IMR-90 (cell line): ENCODE results near the gene INPP5D. TPM values are rescaled to one million over a fixed set of nuclear protein-coding genes. Genes with fewer than 3 reads are reported as not detected.

ENCODE experiments used
- ATAC-seq: fragments of 200-7000 bp; cut with Tn5 transposase; 2 replicates; pipeline ENCODE4 v1.9.1; 2020; ENCODE audit warnings: low read depth, mild to moderate bottlenecking, moderate library complexity
- BruUV-seq: library from RNA; stranded (reverse); fragments of 400-500 nt; replicated peaks from 2 replicates; lab custom pipeline; 2021; lab: Mats Ljungman, UMichigan
- CTCF ChIA-PET: fragments of 300-600 bp; formaldehyde crosslinking; extraction: SDS; loops from one replicate; lab custom pipeline; 2021; ENCODE audit warnings: antibody characterized with exemption; lab: Yijun Ruan, JAX
- POLR2A ChIA-PET: fragments of 300-600 bp; sonication (Branson Sonifier 250); formaldehyde crosslinking; loops from one replicate; lab custom pipeline; 2022; ENCODE audit warnings: antibody characterized with exemption; ENCODE audit not compliant: unreplicated experiment; lab: Charles Lee
- DNase-seq: peaks from one replicate; pipeline ENCODE4 v3.0.0; 2013
- H2AFZ ChIP-seq: replicated peaks from 2 replicates; pipeline ENCODE3; 2013; ENCODE audit warnings: low read length, mild to moderate bottlenecking; ENCODE audit not compliant: poor library complexity
- H2AK5ac ChIP-seq: 2 replicates; pipeline ENCODE4 v1.6.1; 2013; ENCODE audit warnings: low read depth, low read length, inconsistent platforms
- H2AK9ac ChIP-seq: replicated peaks from 2 replicates; pipeline ENCODE3; 2013; ENCODE audit warnings: mild to moderate bottlenecking, low read depth, low read length, moderate library complexity; ENCODE audit not compliant: poor library complexity
- H2BK120ac ChIP-seq: 2 replicates; pipeline ENCODE4 v1.6.1; 2013; ENCODE audit warnings: low read depth, low read length, inconsistent platforms
- H2BK15ac ChIP-seq: 3 replicates; pipeline ENCODE4 v1.6.1; 2013; ENCODE audit warnings: low read depth, low read length, inconsistent platforms
- H2BK20ac ChIP-seq: 2 replicates; pipeline ENCODE4 v1.6.1; 2013; ENCODE audit warnings: low read depth, mild to moderate bottlenecking, inconsistent platforms, low read length, moderate library complexity
- H2BK5ac ChIP-seq: 2 replicates; pipeline ENCODE4 v1.6.1; 2013; ENCODE audit warnings: mild to moderate bottlenecking, low read depth, low read length, inconsistent platforms; ENCODE audit not compliant: poor library complexity, severe bottlenecking
- H3K14ac ChIP-seq: replicated peaks from 2 replicates; pipeline ENCODE4 v1.6.1; 2013; ENCODE audit warnings: low read depth, low read length, inconsistent platforms
- H3K18ac ChIP-seq: 2 replicates; pipeline ENCODE4 v1.6.1; 2013; ENCODE audit warnings: low read depth, low read length, control low read depth
- H3K23ac ChIP-seq: 2 replicates; pipeline ENCODE4 v1.6.1; 2013; ENCODE audit warnings: low read depth, low read length, inconsistent platforms
- H3K27ac ChIP-seq: 2 replicates; pipeline ENCODE4 v1.5.1; 2013; ENCODE audit warnings: mild to moderate bottlenecking, control low read depth, low read length; ENCODE audit not compliant: insufficient read depth
- H3K27me3 ChIP-seq: 2 replicates; pipeline ENCODE4 v1.6.1; 2013; ENCODE audit warnings: low read length; ENCODE audit not compliant: control insufficient read depth, insufficient read depth
- H3K36me3 ChIP-seq: 2 replicates; pipeline ENCODE4 v1.6.1; 2013; ENCODE audit warnings: low read length, mixed read lengths; ENCODE audit not compliant: control insufficient read depth, insufficient read depth
- H3K4ac ChIP-seq: 2 replicates; pipeline ENCODE4 v1.6.1; 2013; ENCODE audit warnings: low read depth, low read length, inconsistent platforms
- H3K4me1 ChIP-seq: 2 replicates; pipeline ENCODE4 v1.6.1; 2013; ENCODE audit warnings: low read length, mixed read lengths; ENCODE audit not compliant: control insufficient read depth, insufficient read depth
- H3K4me2 ChIP-seq: 2 replicates; pipeline ENCODE4 v1.6.1; 2013; ENCODE audit warnings: low read depth, mild to moderate bottlenecking, control low read depth, low read length, moderate library complexity
- H3K4me3 ChIP-seq: 2 replicates; pipeline ENCODE4 v1.5.1; 2013; ENCODE audit warnings: low read depth, mild to moderate bottlenecking, control low read depth, low read length, moderate library complexity; ENCODE audit not compliant: insufficient read depth
- H3K56ac ChIP-seq: 2 replicates; pipeline ENCODE4 v1.6.1; 2013; ENCODE audit warnings: low read length, inconsistent platforms; ENCODE audit not compliant: insufficient read depth; ENCODE audit errors: extremely low read depth
- H3K79me1 ChIP-seq, 2 experiments: 2 replicates each; pipeline ENCODE4 v1.6.1; 2013; ENCODE audit warnings: low read length in 2 of 2, inconsistent platforms in 1 of 2, low read depth in 1 of 2
- H3K9ac ChIP-seq: 2 replicates; pipeline ENCODE4 v1.6.1; 2013; ENCODE audit warnings: low read depth, low read length, control low read depth
- H3K9me1 ChIP-seq: 2 replicates; pipeline ENCODE4 v1.6.1; 2013; ENCODE audit warnings: low read length, inconsistent platforms; ENCODE audit not compliant: insufficient read depth
- H3K9me3 ChIP-seq: 2 replicates; pipeline ENCODE4 v1.6.1; 2013; ENCODE audit warnings: low read length; ENCODE audit not compliant: control insufficient read depth, insufficient read depth
- H4K20me1 ChIP-seq: 2 replicates; pipeline ENCODE4 v1.6.1; 2013; ENCODE audit warnings: low read length, inconsistent platforms; ENCODE audit not compliant: insufficient read depth
- H4K5ac ChIP-seq: 2 replicates; pipeline ENCODE4 v1.6.1; 2013; ENCODE audit warnings: mild to moderate bottlenecking, low read depth, low read length, control low read depth
- H4K8ac ChIP-seq, 2 experiments: 2 replicates each; pipeline ENCODE4 v1.6.1; 2013; ENCODE audit warnings: low read depth in 2 of 2, low read length in 2 of 2, control low read depth in 1 of 2, inconsistent platforms in 1 of 2
- H4K91ac ChIP-seq: 2 replicates; pipeline ENCODE4 v1.6.1; 2013; ENCODE audit warnings: low read depth, low read length, inconsistent platforms; ENCODE audit not compliant: insufficient read depth
- BHLHE40 ChIP-seq: fragments of 150-350 bp; IDR thresholded peaks from 2 replicates; pipeline ENCODE4 v1.6.1; 2016; ENCODE audit warnings: mild to moderate bottlenecking, low read depth, low read length
- CEBPB ChIP-seq: IDR thresholded peaks from 2 replicates; pipeline ENCODE4 v1.6.1; 2012; ENCODE audit warnings: low read depth, low read length, improper control_type of control experiment
- CHD1 ChIP-seq: IDR thresholded peaks from 2 replicates; pipeline ENCODE4 v1.6.1; 2012; ENCODE audit warnings: low read depth, low read length, improper control_type of control experiment
- FOS ChIP-seq: fragments of 150-350 bp; IDR thresholded peaks from 2 replicates; pipeline ENCODE4 v1.6.1; 2016; ENCODE audit warnings: low read depth, low read length
- MAFK ChIP-seq: IDR thresholded peaks from 2 replicates; pipeline ENCODE4 v1.6.1; 2012; ENCODE audit warnings: low read depth, low read length, improper control_type of control experiment
- MAZ ChIP-seq: IDR thresholded peaks from 2 replicates; pipeline ENCODE4 v1.6.1; 2012; ENCODE audit warnings: low read depth, mild to moderate bottlenecking, low read length, improper control_type of control experiment, moderate library complexity, borderline replicate concordance
- MXI1 ChIP-seq: IDR thresholded peaks from 2 replicates; pipeline ENCODE4 v1.6.1; 2012; ENCODE audit warnings: low read depth, mild to moderate bottlenecking, low read length, moderate library complexity, borderline replicate concordance
- RAD21 ChIP-seq: IDR thresholded peaks from 2 replicates; pipeline ENCODE4 v1.6.1; 2012; ENCODE audit warnings: low read length, improper control_type of control experiment
- RCOR1 ChIP-seq: IDR thresholded peaks from 2 replicates; pipeline ENCODE4 v1.6.1; 2012; ENCODE audit warnings: mild to moderate bottlenecking, low read length, improper control_type of control experiment; ENCODE audit not compliant: insufficient replicate concordance
- RFX5 ChIP-seq: IDR thresholded peaks from 2 replicates; pipeline ENCODE4 v1.8.0; 2012; ENCODE audit warnings: low read depth, mild to moderate bottlenecking, low read length, moderate library complexity
- SMC3 ChIP-seq: fragments of 150-350 bp; IDR thresholded peaks from 2 replicates; pipeline ENCODE4 v1.6.1; 2016; ENCODE audit warnings: low read depth, mild to moderate bottlenecking, antibody characterized with exemption, low read length, moderate library complexity
- WGBS, 2 experiments: methylation state at CpG; one replicate each; pipeline versions ENCODE4 v1.1.5 to v1.1.7; 2013; ENCODE audit warnings: missing lambda C conversion rate in 2 of 2; ENCODE audit not compliant: insufficient read length in 1 of 2; ENCODE audit errors: extremely low coverage in 2 of 2; 5-methylcytosine and 5-hydroxymethylcytosine counted together
- dilution Hi-C: fragments of 300-500 bp; cut with HindIII; formaldehyde crosslinking; loops from one replicate; pipeline ENCODE4 v1.14.3; 2018; ENCODE audit warnings: low sequenced_read_pairs; ENCODE audit not compliant: unreplicated experiment
- in situ Hi-C: fragments of 300-500 bp; cut with MboI; formaldehyde crosslinking; loops from 3 replicates; pipeline ENCODE4 v1.14.3; 2019; ENCODE audit warnings: low sequenced_read_pairs, inconsistent platforms, mixed read lengths
- intact Hi-C: fragments of 100-400 bp; cut with micrococcal nuclease; formaldehyde crosslinking; loops from 2 replicates; pipeline ENCODE4 v1.10.0; 2022
- polyA plus RNA-seq, 3 experiments: library from polyadenylated mRNA; depleted of rRNA; stranded (reverse); fragments of >200 nt; gene quantifications; 2 replicates each; pipeline ENCODE4 v1.2.3, GENCODE V29; 2012; ENCODE audit warnings: low replicate concordance in 1 of 3
- total RNA-seq: library from RNA; depleted of rRNA; stranded (reverse); fragments of >200 nt; gene quantifications from 2 replicates; pipeline ENCODE4 v1.2.3, GENCODE V29; 2012
- TF ChIP-seq, protein P1 (sequence below): conservative IDR thresholded peaks from 2 replicates; pipeline ENCODE4 v1.5.1; 2012; ENCODE audit warnings: mild to moderate bottlenecking, low read depth, low read length, improper control_type of control experiment
- TF ChIP-seq, protein P2 (sequence below): fragments of 150-350 bp; IDR thresholded peaks from 2 replicates; pipeline ENCODE4 v1.6.1; 2016; ENCODE audit warnings: low read depth, mild to moderate bottlenecking, low read length, moderate library complexity, borderline replicate concordance
- TF ChIP-seq, protein P3 (sequence below): fragments of 150-350 bp; IDR thresholded peaks from 2 replicates; pipeline ENCODE4 v1.6.1; 2017; ENCODE audit warnings: mild to moderate bottlenecking, antibody characterized with exemption, low read length, low read depth

The INPP5D gene
- total and polyA plus RNA-seq, 2 of the 4 experiments (the other 2 are of a cell fraction) = 0.18 to 0.29 TPM

DNA sequence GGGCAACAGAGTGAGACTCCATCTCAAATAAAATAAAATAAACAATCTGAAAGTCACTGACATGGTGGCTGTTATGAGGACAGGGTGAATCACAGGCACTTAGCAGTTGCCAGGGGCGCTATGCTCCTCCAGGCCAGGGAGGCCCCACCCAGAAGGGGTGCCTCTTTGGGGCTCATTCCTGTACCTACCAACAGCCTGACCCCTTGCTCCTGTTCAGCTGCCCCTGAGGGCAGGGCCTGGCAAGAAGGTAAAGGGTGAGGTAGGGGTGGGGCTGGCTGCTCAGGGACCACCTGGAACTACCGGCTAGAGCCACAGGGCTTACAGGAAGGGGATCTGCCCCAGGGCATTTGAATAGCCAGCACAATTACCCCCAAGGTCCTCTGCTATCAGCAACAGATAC is 60.3 kb downstream of the INPP5D start:
- TF ChIP-seq SMC3 (no peak), BHLHE40 (no peak), CEBPB (no peak), RCOR1 (no peak), RAD21 (no peak), MAFK (no peak), FOS (no peak), CHD1 (no peak), MAZ (no peak), MXI1 (no peak), RFX5 (no peak)
- TF ChIP-seq, protein P1, sequence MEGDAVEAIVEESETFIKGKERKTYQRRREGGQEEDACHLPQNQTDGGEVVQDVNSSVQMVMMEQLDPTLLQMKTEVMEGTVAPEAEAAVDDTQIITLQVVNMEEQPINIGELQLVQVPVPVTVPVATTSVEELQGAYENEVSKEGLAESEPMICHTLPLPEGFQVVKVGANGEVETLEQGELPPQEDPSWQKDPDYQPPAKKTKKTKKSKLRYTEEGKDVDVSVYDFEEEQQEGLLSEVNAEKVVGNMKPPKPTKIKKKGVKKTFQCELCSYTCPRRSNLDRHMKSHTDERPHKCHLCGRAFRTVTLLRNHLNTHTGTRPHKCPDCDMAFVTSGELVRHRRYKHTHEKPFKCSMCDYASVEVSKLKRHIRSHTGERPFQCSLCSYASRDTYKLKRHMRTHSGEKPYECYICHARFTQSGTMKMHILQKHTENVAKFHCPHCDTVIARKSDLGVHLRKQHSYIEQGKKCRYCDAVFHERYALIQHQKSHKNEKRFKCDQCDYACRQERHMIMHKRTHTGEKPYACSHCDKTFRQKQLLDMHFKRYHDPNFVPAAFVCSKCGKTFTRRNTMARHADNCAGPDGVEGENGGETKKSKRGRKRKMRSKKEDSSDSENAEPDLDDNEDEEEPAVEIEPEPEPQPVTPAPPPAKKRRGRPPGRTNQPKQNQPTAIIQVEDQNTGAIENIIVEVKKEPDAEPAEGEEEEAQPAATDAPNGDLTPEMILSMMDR = no peak
- TF ChIP-seq, protein P2, sequence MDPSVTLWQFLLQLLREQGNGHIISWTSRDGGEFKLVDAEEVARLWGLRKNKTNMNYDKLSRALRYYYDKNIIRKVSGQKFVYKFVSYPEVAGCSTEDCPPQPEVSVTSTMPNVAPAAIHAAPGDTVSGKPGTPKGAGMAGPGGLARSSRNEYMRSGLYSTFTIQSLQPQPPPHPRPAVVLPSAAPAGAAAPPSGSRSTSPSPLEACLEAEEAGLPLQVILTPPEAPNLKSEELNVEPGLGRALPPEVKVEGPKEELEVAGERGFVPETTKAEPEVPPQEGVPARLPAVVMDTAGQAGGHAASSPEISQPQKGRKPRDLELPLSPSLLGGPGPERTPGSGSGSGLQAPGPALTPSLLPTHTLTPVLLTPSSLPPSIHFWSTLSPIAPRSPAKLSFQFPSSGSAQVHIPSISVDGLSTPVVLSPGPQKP = no peak
- TF ChIP-seq, protein P3, sequence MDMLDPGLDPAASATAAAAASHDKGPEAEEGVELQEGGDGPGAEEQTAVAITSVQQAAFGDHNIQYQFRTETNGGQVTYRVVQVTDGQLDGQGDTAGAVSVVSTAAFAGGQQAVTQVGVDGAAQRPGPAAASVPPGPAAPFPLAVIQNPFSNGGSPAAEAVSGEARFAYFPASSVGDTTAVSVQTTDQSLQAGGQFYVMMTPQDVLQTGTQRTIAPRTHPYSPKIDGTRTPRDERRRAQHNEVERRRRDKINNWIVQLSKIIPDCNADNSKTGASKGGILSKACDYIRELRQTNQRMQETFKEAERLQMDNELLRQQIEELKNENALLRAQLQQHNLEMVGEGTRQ = no peak

More for the DNA sequence above, 60.3 kb downstream of the INPP5D start:
- ChIA-PET CTCF (no interaction called here), POLR2A (no interaction called here)
- Histone ChIP-seq H3K56ac (no peak overlapping the region), H3K14ac (no peak overlapping the region), H2BK5ac (no peak overlapping the region), H2AFZ (no peak overlapping the region), H3K27me3 (peaks cover 3% of the 10 kb centered on the region; the same call in 1 of the 2 replicates), H3K9me1 (no peaks in the 10 kb centered on the region), H4K5ac (no peak overlapping the region), H3K4ac (no peak overlapping the region), H3K79me1 (no peaks in the 10 kb centered on the region), H4K8ac (no peak overlapping the region), H4K91ac (no peak overlapping the region), H4K20me1 (no peaks in the 10 kb centered on the region; the same call in 1 of the 2 replicates), H3K23ac (no peak overlapping the region), H3K27ac (no peak overlapping the region), H3K36me3 (no peaks in the 10 kb centered on the region), H3K9ac (no peak overlapping the region), H2BK20ac (no peak overlapping the region), H3K4me1 (no peaks in the 10 kb centered on the region), H2BK120ac (no peak overlapping the region), H2BK15ac (no peak overlapping the region), H2AK5ac (no peak overlapping the region), H2AK9ac (no peak overlapping the region), H3K9me3 (no peaks in the 10 kb centered on the region), H3K4me2 (no peak overlapping the region), H3K4me3 (no peak overlapping the region), H3K18ac (no peak overlapping the region)
- ATAC-seq = no peak
- no peak for DNase-seq
- BruUV-seq = no TSS peak
- WGBS, 2 experiments = no CpG with 5 or more reads among the region's 2 CpGs
- intact Hi-C loops (no loop called here), dilution Hi-C loops (no loop called here), in situ Hi-C loops (no loop called here)
